OCI-LY3 (cell line): ENCODE results near the gene WIF1.

Source experiments
- EZH2phosphoT487 ChIP-seq: fragments of 200-600 bp; shearing (Covaris generic); IDR thresholded peaks from 2 replicates; pipeline ENCODE4 v1.6.1; 2018; ENCODE audit warnings: antibody characterized with exemption, mixed run types, low read depth
- TF ChIP-seq, protein P1 (sequence below): fragments of 200-600, 300-600 bp; sonication (generic); IDR thresholded peaks from 2 replicates; pipeline ENCODE4 v1.5.1; 2014; ENCODE audit warnings: antibody characterized with exemption, low read length, low read depth

DNA sequence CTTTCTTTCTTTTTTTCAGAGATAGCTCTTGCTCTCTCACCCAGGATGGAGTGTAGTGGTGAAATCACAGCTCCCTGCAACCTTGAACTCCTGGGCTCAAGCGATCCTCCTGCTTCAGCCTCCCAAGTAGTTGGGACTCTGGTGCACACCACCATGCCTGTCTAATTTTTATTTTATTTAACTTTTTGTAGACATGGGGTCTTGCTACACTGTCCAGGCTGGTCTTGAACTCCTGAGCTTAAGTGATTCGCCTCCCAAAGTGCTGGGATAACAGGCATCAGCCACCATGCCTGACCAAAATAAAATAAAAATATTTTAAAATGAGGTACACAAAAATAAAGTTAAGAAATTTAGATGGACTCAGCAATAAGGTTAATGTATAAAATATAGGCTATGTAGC, 43.1 kb upstream of the WIF1 start:
- TF ChIP-seq, protein P1, sequence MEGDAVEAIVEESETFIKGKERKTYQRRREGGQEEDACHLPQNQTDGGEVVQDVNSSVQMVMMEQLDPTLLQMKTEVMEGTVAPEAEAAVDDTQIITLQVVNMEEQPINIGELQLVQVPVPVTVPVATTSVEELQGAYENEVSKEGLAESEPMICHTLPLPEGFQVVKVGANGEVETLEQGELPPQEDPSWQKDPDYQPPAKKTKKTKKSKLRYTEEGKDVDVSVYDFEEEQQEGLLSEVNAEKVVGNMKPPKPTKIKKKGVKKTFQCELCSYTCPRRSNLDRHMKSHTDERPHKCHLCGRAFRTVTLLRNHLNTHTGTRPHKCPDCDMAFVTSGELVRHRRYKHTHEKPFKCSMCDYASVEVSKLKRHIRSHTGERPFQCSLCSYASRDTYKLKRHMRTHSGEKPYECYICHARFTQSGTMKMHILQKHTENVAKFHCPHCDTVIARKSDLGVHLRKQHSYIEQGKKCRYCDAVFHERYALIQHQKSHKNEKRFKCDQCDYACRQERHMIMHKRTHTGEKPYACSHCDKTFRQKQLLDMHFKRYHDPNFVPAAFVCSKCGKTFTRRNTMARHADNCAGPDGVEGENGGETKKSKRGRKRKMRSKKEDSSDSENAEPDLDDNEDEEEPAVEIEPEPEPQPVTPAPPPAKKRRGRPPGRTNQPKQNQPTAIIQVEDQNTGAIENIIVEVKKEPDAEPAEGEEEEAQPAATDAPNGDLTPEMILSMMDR: no peak
- TF ChIP-seq EZH2phosphoT487: no peak
